ENCODE data around the gene SYTL3.

SYTL3 gene

DNA sequence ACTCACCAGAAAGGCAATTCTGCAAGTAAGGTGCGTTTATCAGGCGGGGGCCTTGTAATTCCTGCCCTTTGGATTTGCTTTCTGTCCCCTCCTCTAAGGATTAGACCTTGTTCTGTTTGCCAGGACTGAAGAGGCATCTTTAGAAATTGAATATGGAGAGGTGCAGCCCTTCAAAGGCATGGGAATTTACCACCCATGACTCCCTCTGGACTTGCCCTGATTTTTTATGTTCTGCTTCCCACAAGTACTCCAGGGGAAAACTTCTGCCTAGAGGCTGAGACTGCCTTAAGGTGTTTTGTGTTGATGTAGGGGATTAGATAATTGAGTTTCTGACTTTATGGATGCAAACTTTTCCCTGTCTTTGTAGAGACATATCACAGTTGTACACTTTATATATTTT lies 30.2 kb downstream of the SYTL3 start:
- TF ChIP-seq, protein P1, sequence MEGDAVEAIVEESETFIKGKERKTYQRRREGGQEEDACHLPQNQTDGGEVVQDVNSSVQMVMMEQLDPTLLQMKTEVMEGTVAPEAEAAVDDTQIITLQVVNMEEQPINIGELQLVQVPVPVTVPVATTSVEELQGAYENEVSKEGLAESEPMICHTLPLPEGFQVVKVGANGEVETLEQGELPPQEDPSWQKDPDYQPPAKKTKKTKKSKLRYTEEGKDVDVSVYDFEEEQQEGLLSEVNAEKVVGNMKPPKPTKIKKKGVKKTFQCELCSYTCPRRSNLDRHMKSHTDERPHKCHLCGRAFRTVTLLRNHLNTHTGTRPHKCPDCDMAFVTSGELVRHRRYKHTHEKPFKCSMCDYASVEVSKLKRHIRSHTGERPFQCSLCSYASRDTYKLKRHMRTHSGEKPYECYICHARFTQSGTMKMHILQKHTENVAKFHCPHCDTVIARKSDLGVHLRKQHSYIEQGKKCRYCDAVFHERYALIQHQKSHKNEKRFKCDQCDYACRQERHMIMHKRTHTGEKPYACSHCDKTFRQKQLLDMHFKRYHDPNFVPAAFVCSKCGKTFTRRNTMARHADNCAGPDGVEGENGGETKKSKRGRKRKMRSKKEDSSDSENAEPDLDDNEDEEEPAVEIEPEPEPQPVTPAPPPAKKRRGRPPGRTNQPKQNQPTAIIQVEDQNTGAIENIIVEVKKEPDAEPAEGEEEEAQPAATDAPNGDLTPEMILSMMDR (conservative IDR thresholded peaks at IDR 0.05; ENCODE audit: low read depth, low read length) = no peak
- no peak for DNase-seq (ENCODE audit: low read depth)
- no peak overlapping the region for H3K4me3 ChIP-seq (ENCODE audit: low read length)

DNA sequence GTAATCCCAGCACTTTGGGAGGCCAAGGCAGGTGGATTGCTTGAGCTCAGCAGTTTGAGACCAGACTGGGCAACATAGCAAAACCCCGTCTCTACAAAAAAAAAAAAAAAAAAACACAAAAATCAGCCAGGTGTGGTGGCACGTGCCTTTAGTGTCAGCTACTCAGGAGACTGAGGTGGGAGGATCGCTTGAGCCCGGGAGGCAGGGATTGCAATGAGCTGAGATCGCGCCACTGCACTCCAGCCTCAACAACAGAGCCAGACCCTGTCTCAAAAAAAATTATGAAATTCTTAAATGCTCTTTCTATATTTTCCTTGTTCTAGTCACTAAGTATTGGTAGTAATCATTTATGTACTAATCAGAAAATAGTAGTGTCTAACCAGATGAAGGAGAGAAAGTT lies 30.6 kb downstream of the SYTL3 start:
- TF ChIP-seq, protein P1 (conservative IDR thresholded peaks at IDR 0.05; ENCODE audit: low read depth, low read length) = no peak
- no peak overlapping the region for H3K4me3 ChIP-seq (ENCODE audit: low read length)
- DNase-seq (ENCODE audit: low read depth) = no peak

DNA sequence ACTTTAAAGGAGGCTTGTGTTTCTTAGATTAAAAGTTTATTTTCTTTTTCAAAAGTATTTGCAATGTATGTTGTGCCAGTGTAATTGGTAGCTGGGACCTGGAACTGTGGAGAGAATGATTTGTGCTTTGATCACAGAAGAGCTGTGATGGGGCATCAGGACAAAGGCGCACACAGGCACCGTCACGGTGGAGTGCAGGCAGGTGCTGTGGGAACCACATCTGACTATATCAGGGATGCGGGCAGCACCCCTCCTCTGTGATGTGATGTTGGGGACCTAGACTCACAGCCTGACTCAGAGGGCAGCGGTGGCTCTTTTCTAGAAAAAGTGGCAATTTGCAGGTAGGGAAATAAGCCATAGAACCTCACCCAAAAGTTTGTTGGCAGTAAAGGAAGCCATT lies 34.5 kb downstream of the SYTL3 start:
- TF ChIP-seq, protein P1 (conservative IDR thresholded peaks at IDR 0.05; ENCODE audit: low read depth, low read length) = no peak
- no peak for DNase-seq (ENCODE audit: low read depth)
- H3K4me3 ChIP-seq (ENCODE audit: low read length) = no peak overlapping the region

DNA sequence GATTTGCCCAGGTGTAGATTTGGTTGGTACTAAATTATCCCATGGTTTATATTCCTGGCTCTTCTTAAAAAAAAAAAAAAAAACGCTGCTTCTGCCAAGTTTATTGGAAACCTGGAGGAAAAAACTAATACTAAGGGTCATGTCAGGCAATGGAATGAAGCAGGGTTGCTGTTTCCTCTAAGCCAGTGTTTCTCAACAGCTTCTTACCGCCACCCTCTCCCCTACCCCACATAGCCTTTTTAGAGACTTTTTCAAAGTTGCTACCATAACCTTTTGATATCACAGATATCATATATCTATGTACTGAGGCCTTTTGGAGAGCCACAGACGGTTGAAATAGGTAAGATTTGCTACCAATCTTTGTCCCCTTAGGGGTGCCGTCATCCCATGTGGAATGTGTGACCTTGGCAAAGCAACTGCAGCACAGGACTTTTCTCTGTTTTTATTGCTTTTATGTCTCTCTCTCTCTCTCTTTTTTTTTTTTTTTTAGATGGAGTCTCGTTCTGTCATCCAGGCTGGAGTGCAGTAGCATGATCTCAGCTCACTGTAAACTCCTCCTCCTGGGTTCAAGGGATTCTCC lies 35.0 kb downstream of the SYTL3 start:
- TF ChIP-seq, protein P1 (conservative IDR thresholded peaks at IDR 0.05; ENCODE audit: low read depth, low read length) = no peak
- no peak for DNase-seq (ENCODE audit: low read depth)
- no peak overlapping the region for H3K4me3 ChIP-seq (ENCODE audit: low read length)

DNA sequence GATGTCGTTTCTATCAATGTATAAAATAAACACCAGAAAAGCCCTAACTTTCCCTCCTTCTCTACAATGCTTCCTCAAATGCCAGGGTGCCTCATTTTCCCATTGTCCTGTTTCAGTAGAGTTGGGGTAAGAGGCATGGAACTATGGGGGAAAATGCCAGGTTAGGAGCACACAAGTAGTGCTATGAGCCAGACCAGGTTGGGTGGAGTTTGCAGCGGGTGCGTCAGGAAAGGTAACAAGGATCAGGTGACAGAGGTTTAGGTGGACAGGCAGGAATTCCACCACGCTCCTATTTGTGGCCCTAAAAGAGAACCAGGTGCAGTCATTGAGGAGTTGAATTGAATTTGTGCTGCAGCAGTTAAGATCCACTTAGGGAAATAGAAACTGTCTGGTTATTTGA lies 36.5 kb downstream of the SYTL3 start:
- no peak for DNase-seq (ENCODE audit: low read depth)
- no peak overlapping the region for H3K4me3 ChIP-seq (ENCODE audit: low read length)
- TF ChIP-seq, protein P1 (conservative IDR thresholded peaks at IDR 0.05; ENCODE audit: low read depth, low read length) = no peak

DNA sequence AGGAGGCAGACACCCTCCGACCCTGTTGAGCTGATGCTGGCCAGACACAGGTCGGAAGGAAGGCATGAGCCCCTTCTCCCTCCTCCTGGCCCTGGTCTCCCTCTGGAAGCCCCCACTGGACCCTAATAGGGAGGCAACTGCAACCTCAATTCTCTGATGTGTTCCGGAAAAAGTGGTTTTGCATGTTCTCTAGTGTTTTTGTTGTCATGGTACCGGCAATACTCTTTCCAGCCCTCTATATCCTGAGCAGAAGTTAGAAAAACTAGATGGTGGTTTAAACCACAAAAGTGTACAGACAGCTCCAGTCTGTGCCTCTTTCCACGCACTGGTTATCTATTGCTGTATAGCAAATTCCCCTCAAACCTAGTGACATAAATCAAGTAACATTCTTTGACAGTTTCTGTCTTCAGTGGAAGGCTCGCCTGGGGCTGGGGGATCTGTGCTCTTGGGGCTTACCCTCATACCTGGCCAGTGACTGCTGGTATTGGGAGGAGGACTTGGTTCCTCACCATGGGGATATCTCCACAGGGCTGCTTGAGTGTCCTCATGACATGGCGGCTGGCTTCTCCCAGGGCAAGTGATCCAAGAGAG lies 37.0 kb downstream of the SYTL3 start:
- TF ChIP-seq, protein P1 (conservative IDR thresholded peaks at IDR 0.05; ENCODE audit: low read depth, low read length) = no peak
- DNase-seq (ENCODE audit: low read depth) = no peak
- no peak overlapping the region for H3K4me3 ChIP-seq (ENCODE audit: low read length)

DNA sequence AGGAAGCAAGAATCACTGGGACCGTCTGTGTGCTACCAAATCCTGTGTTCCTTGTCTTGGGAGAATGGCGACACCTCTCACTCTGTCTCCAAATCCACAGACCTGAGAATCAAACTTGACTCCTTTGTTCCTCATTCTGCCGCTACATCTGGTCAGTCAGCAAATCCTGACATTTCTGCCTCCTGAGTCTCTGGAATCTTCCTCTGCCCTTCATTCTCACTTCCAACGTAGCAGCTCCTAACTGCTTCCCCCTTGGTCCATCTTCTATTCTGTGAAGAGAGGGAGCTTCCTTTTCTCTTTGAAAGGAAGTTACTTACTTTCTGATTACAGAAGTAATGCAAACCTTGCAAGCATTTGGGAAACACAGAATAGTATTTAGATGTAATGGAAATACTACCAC lies 37.7 kb downstream of the SYTL3 start:
- DNase-seq (ENCODE audit: low read depth) = no peak
- H3K4me3 ChIP-seq (ENCODE audit: low read length) = no peak overlapping the region
- TF ChIP-seq, protein P1 (conservative IDR thresholded peaks at IDR 0.05; ENCODE audit: low read depth, low read length) = no peak
